ENCODE data around the gene RRP12.

DNA sequence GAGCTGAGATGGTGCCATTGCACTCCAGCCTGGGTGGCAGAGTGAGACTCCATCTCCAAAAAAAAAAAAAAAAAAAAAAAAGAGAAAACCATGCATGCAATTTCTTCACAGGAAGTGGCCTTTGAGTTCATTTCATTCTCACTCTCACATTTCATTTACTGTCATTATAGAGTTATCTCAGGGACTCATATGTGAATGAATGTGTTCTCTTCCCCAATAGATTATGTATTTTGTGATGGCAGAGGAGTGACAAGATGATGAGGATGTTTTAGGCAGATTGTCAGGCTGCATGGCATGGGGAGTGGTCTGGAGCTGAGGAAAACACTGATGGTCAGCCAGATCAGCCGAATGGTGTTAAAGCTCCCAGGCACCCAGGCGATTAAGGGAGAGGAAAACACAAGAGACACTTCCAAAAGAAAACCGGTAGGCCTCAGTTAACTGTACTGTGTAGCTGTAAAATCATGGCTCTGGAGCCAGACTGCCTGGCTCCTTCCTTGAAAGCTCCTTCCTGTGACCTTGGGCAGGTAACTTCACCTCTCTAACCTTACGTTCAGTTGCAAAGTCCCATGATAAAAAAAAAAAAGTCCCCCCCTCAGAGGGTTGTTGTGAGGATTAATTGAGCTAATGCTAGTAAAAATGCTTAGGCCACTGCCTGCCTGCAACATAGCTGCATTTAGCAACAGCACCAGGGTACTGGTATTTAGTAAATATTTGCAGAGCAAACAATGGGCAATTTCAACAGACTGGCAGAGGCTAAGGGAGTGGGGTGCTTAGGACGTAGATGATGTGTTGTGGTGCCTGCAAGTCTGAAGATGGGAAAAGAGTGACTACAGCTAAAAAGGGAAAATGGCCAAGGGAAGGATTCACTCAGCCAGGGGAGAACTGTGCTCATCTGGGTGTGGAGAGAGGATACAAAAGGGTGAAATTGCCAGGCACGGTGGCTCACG, 73.5 kb downstream of the RRP12 start:
- no peak for TF ChIP-seq POLR2A (IDR thresholded peaks at IDR 0.05; ENCODE audit: low read length)
- no peak for TF ChIP-seq GATA1 (IDR thresholded peaks at IDR 0.05; ENCODE audit: low read depth, low read length)
